NCI-H2227 (cell line): Measurements from ENCODE around the gene XRCC1.
"Not testable (repeated sequence)": the region's sequence is repeated elsewhere in the genome, so short reads cannot be mapped to it uniquely, and the experiment has no call there.

Experiments used
- DNase-seq: peaks from one replicate; lab custom pipeline; 2025; ENCODE audit not compliant: unreplicated experiment; lab: John Stamatoyannopoulos, UW

XRCC1 gene

GRCh38 chr19:43575955-43576878 lies 890 bp upstream of the XRCC1 start:
- peak; percentile 82 for DNase-seq

- DNase-seq, result no peak
Observed at GRCh38 chr19:43574424-43575155, 737 bp downstream of the XRCC1 start.

GRCh38 chr19:43572171-43572588 lies 3.1 kb downstream of the XRCC1 start:
- no peak for DNase-seq

GRCh38 chr19:43570174-43570791 lies 5.0 kb downstream of the XRCC1 start:
- no peak for DNase-seq

GRCh38 chr19:43569657-43570056 lies 5.7 kb downstream of the XRCC1 start:
- DNase-seq, result no peak

GRCh38 chr19:43564800-43565199 lies 10.5 kb downstream of the XRCC1 start:
- DNase-seq, result no peak

- no peak for DNase-seq
Observed at GRCh38 chr19:43563816-43564457, 11.4 kb downstream of the XRCC1 start.

- peak; percentile 31 for DNase-seq
Observed at GRCh38 chr19:43562698-43563241, 12.6 kb downstream of the XRCC1 start.

- no peak for DNase-seq
Observed at GRCh38 chr19:43562226-43562697, 13.1 kb downstream of the XRCC1 start.

- DNase-seq, result no peak
Observed at GRCh38 chr19:43561139-43561970, 14.0 kb downstream of the XRCC1 start.

- DNase-seq, result no peak
Observed at GRCh38 chr19:43560687-43561086, 14.6 kb downstream of the XRCC1 start.

GRCh38 chr19:43555185-43555770 lies 20.0 kb downstream of the XRCC1 start:
- peak; percentile 75 for DNase-seq

GRCh38 chr19:43554317-43554895 lies 20.9 kb downstream of the XRCC1 start:
- DNase-seq, result no peak

- no peak for DNase-seq
Observed at GRCh38 chr19:43553656-43554055, 21.7 kb downstream of the XRCC1 start.

GRCh38 chr19:43552616-43553015 lies 22.7 kb downstream of the XRCC1 start:
- no peak for DNase-seq

- no peak for DNase-seq
Observed at GRCh38 chr19:43552198-43552450, 23.2 kb downstream of the XRCC1 start.

GRCh38 chr19:43551399-43552197 lies 23.7 kb downstream of the XRCC1 start:
- DNase-seq, result no peak

- no peak for DNase-seq
Observed at GRCh38 chr19:43548706-43549105, 26.6 kb downstream of the XRCC1 start.

GRCh38 chr19:43547926-43548325 lies 27.4 kb downstream of the XRCC1 start:
- not testable (repeated sequence) for DNase-seq
